Naive thymus-derived CD4-positive, alpha-beta T cell (primary cell): ENCODE measurements around the gene SLC48A1. TPM values are rescaled to one million over a fixed set of nuclear protein-coding genes. Genes with fewer than 3 reads are reported as not detected.

ENCODE experiments used
- ATAC-seq: fragments of 150-1000 bp; cut with Tn5 transposase; 2 replicates; pipeline ENCODE4 v1.10.0; 2021; ENCODE audit warnings: mild to moderate bottlenecking, moderate library complexity
- CTCF ChIA-PET: fragments of 350-600 bp; sonication (Branson Sonifier 250); formaldehyde crosslinking; loops from one replicate; lab custom pipeline; 2021; ENCODE audit warnings: antibody characterized with exemption; lab: Charles Lee
- POLR2A ChIA-PET: fragments of 350-600 bp; sonication (Branson Sonifier 250); formaldehyde crosslinking; loops from one replicate; lab custom pipeline; 2021; ENCODE audit warnings: antibody characterized with exemption, inconsistent platforms; lab: Charles Lee
- DNase-seq, 9 donors: peaks; one replicate each; pipeline versions ENCODE4 v3.0.0 to v3.0.0-alpha.2; 2020 to 2022; ENCODE audit warnings: mixed read lengths in 1 of 9
- H3K27ac ChIP-seq: one replicate; pipeline ENCODE4 v1.7.0; 2013; ENCODE audit warnings: mild to moderate bottlenecking, low read depth, low read length, moderate library complexity
- H3K27me3 ChIP-seq, 2 donors: one replicate each; pipeline ENCODE4 v1.7.0; 2013; ENCODE audit warnings: low read length in 2 of 2, mild to moderate bottlenecking in 2 of 2, moderate library complexity in 2 of 2; ENCODE audit not compliant: control insufficient read depth in 2 of 2, insufficient read depth in 2 of 2
- H3K36me3 ChIP-seq, 3 experiments: 1 replicate in 2 of 3; 2 replicates in 1 of 3; pipeline ENCODE4 v1.7.0; 2013; ENCODE audit warnings: low read length in 3 of 3, mild to moderate bottlenecking in 3 of 3, moderate library complexity in 1 of 3; ENCODE audit not compliant: insufficient read depth in 3 of 3, control insufficient read depth in 2 of 3
- H3K4me1 ChIP-seq, 2 donors: one replicate each; pipeline ENCODE4 v1.7.0; 2013; ENCODE audit warnings: low read length in 2 of 2, mild to moderate bottlenecking in 2 of 2, moderate library complexity in 1 of 2; ENCODE audit not compliant: control insufficient read depth in 2 of 2, insufficient read depth in 2 of 2
- H3K4me3 ChIP-seq: 2 replicates; pipeline ENCODE4 v1.7.0; 2013; ENCODE audit warnings: mild to moderate bottlenecking, low read length
- H3K9me3 ChIP-seq, 3 experiments: 1 replicate in 2 of 3; 2 replicates in 1 of 3; pipeline ENCODE4 v1.7.0; 2013; ENCODE audit warnings: low read length in 3 of 3; ENCODE audit not compliant: control insufficient read depth in 2 of 3
- H3K27ac Mint-ChIP-seq, 9 donors: one replicate each; pipeline ENCODE4 v1.8.0; 2020 to 2022; ENCODE audit warnings: mixed read lengths in 9 of 9, mild to moderate bottlenecking in 8 of 9, moderate library complexity in 5 of 9, inconsistent platforms in 2 of 9
- H3K27me3 Mint-ChIP-seq, 5 donors: one replicate each; pipeline ENCODE4 v1.8.0; 2021 to 2022; ENCODE audit warnings: mixed read lengths in 5 of 5, mild to moderate bottlenecking in 1 of 5
- H3K36me3 Mint-ChIP-seq, 5 donors: one replicate each; pipeline ENCODE4 v1.8.0; 2020 to 2022; ENCODE audit warnings: mixed read lengths in 5 of 5, mild to moderate bottlenecking in 3 of 5, inconsistent platforms in 1 of 5
- H3K4me1 Mint-ChIP-seq, 7 donors: one replicate each; pipeline ENCODE4 v1.8.0; 2020 to 2022; ENCODE audit warnings: mixed read lengths in 7 of 7, mild to moderate bottlenecking in 3 of 7, inconsistent platforms in 1 of 7
- H3K4me3 Mint-ChIP-seq, 10 donors: one replicate each; pipeline ENCODE4 v1.8.0; 2020 to 2022; ENCODE audit warnings: mild to moderate bottlenecking in 10 of 10, mixed read lengths in 10 of 10, moderate library complexity in 6 of 10, inconsistent platforms in 2 of 10
- H3K9me3 Mint-ChIP-seq, 11 donors: one replicate each; pipeline ENCODE4 v1.8.0; 2020 to 2022; ENCODE audit warnings: mixed read lengths in 11 of 11, mild to moderate bottlenecking in 4 of 11, inconsistent platforms in 1 of 11, moderate library complexity in 1 of 11
- intact Hi-C, 2 donors: fragments of 100-400 bp; cut with micrococcal nuclease; formaldehyde crosslinking; loops; one replicate each; pipeline ENCODE4 v1.15.1; 2023
- polyA plus RNA-seq, 2 donors: library from polyadenylated mRNA; unstranded; fragments of 300-500 nt; fragmentation: Illumina TruSeq; gene quantifications; one replicate each; pipeline ENCODE4 v1.2.3, GENCODE V29; 2021
- total RNA-seq, 6 experiments: library from RNA in 5 of 6; stranded (reverse) in 5 of 6; gene quantifications; 1 replicate in 5 of 6; 2 replicates in 1 of 6; pipeline ENCODE4 v1.2.3 and lab custom pipeline; 2021 to 2026

SLC48A1 gene
- total and polyA plus RNA-seq, 7 experiments from 2014 or later = 6.7 to 15.6 (median 12.5) TPM

- no peak overlapping the region for H3K4me3 Mint-ChIP-seq
- ATAC-seq (peak; percentile 81), DNase-seq (peak; percentile 40 to 73 (median 57))
- H3K9me3 Mint-ChIP-seq = no peaks in the 10 kb centered on the region
- peaks cover 0 to 13% (median 0%) of the 10 kb centered on the region in 5 donors for H3K27me3 Mint-ChIP-seq
- intact Hi-C loops = loop anchor here (1.0 to 5.0 kb wide), 5 partner anchors 23 to 115 kb away; no protein-coding TSS in a partner anchor
- H3K36me3 Mint-ChIP-seq = no peaks in the 10 kb centered on the region
- H3K27ac Mint-ChIP-seq = no peak overlapping the region
- Histone ChIP-seq H3K27me3 (no peaks in the 10 kb centered on the region), H3K36me3 (no peaks in the 10 kb centered on the region), H3K4me3 (no peak overlapping the region), H3K9me3 (no peaks in the 10 kb centered on the region), H3K4me1 (peaks cover 3 to 10% of the 10 kb centered on the region in 2 donors), H3K27ac (no peak overlapping the region)
- peaks cover 0 to 16% (median 5%) of the 10 kb centered on the region in 7 donors for H3K4me1 Mint-ChIP-seq
- ChIA-PET CTCF (interaction anchor here (0.7 to 18.2 kb wide), 19 partner anchors 10 to 378 kb away, joined by 3 to 346 read pairs (median 4); partner anchors contain the start of gene RAPGEF3), POLR2A (interaction anchor here (0.6 to 2.4 kb wide), 7 partner anchors 9 to 70 kb away, joined by 3 to 11 read pairs (median 5); partner anchors contain the start of gene RAPGEF3)
Observed at GRCh38 chr12:47767216-47767724, 5.8 kb upstream of the SLC48A1 start.

GRCh38 chr12:47768323-47768811 is 4.7 kb upstream of the SLC48A1 start:
- H3K27me3 Mint-ChIP-seq = peaks cover 0 to 17% (median 0%) of the 10 kb centered on the region in 5 donors
- Histone ChIP-seq H3K9me3 (no peaks in the 10 kb centered on the region), H3K36me3 (no peaks in the 10 kb centered on the region), H3K4me1 (peaks cover 3 to 10% of the 10 kb centered on the region in 2 donors), H3K27me3 (no peaks in the 10 kb centered on the region), H3K27ac (no peak overlapping the region), H3K4me3 (no peak overlapping the region)
- ATAC-seq (no peak), DNase-seq (no peak)
- intact Hi-C loops = loop anchor here in 1 of 2 donors (5.0 kb wide), 1 partner anchor 116 kb away; no protein-coding TSS in a partner anchor
- ChIA-PET CTCF (interaction anchor here (0.9 to 18.2 kb wide), 9 partner anchors 10 to 71 kb away, joined by 3 to 346 read pairs (median 5); no protein-coding TSS in a partner anchor), POLR2A (interaction anchor here (1.1 to 2.4 kb wide), 2 partner anchors 10 to 26 kb away, joined by 4 to 10 read pairs; partner anchors contain the start of gene RAPGEF3)
- H3K9me3 Mint-ChIP-seq = peaks cover 0 to 2% (median 0%) of the 10 kb centered on the region in 11 donors
- H3K4me3 Mint-ChIP-seq = no peak overlapping the region
- no peaks in the 10 kb centered on the region for H3K36me3 Mint-ChIP-seq
- H3K4me1 Mint-ChIP-seq = peaks cover 0 to 20% (median 8%) of the 10 kb centered on the region in 7 donors
- no peak overlapping the region for H3K27ac Mint-ChIP-seq

- Mint-ChIP-seq H3K27me3 (peaks cover 0 to 17% (median 0%) of the 10 kb centered on the region in 5 donors), H3K36me3 (no peaks in the 10 kb centered on the region), H3K27ac (no peak overlapping the region), H3K4me1 (peaks cover 0 to 26% (median 17%) of the 10 kb centered on the region in 7 donors), H3K4me3 (no peak overlapping the region), H3K9me3 (peaks cover 0 to 2% (median 0%) of the 10 kb centered on the region in 11 donors)
- Histone ChIP-seq H3K4me3 (no peak overlapping the region), H3K4me1 (peaks cover 11 to 17% of the 10 kb centered on the region in 2 donors), H3K36me3 (no peaks in the 10 kb centered on the region), H3K27ac (no peak overlapping the region), H3K27me3 (no peaks in the 10 kb centered on the region), H3K9me3 (no peaks in the 10 kb centered on the region)
- CTCF ChIA-PET = interaction anchor here (0.9 to 18.2 kb wide), 7 partner anchors 9 to 69 kb away, joined by 3 to 346 read pairs (median 4); no protein-coding TSS in a partner anchor
- intact Hi-C loops = loop anchor here (5.0 kb wide), 2 partner anchors 117 to 737 kb away; no protein-coding TSS in a partner anchor
- DNase-seq (no peak), ATAC-seq (no peak)
- POLR2A ChIA-PET = interaction anchor here (0.6 to 1.6 kb wide), 8 partner anchors 7 to 91 kb away, joined by 3 to 4 read pairs (median 3); partner anchors contain the start of gene ENDOU
Observed at GRCh38 chr12:47769234-47770085, 3.6 kb upstream of the SLC48A1 start.

DNA sequence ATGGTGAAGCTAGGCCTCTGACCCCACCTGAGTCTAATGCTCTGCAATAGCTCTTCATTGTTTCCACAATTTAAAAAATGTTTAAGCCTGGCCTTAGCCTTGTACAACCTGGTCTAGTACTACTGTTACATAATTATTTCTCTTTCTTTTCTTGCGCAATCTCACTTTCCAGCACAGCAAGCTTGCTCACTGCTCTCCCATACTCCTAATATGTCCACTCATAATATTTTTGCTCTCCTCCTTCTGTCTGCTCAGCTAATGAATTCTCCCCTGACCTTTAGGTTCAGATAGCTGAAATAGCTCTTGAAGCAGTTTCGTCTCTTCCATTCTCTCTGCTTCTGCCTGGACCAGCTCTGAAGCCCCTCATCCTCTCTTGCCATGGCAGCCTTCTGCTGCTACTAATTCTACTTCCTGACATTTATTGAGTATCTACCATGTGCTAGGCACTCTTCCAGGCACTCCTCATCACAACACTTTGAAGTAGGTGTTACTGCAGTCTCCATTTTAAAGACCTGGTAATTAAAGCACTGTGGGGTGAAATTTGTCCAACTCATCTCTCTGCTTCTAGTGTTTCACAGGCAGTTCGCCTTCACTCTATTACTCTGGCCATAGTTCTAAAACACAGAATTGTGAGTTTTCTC is 2.8 kb upstream of the SLC48A1 start:
- Histone ChIP-seq H3K27me3 (no peaks in the 10 kb centered on the region), H3K36me3 (no peaks in the 10 kb centered on the region), H3K4me1 (peaks cover 11 to 17% of the 10 kb centered on the region in 2 donors), H3K4me3 (no peak overlapping the region), H3K27ac (no peak overlapping the region), H3K9me3 (no peaks in the 10 kb centered on the region)
- H3K27me3 Mint-ChIP-seq = peaks cover 0 to 17% (median 0%) of the 10 kb centered on the region in 5 donors
- H3K27ac Mint-ChIP-seq = no peak overlapping the region
- no peaks in the 10 kb centered on the region for H3K36me3 Mint-ChIP-seq
- no peak overlapping the region for H3K4me3 Mint-ChIP-seq
- H3K9me3 Mint-ChIP-seq = peaks cover 0 to 2% (median 0%) of the 10 kb centered on the region in 11 donors
- DNase-seq = no peak
- ATAC-seq = no peak
- CTCF ChIA-PET = interaction anchor here (0.5 to 18.2 kb wide), 4 partner anchors 28 to 189 kb away, joined by 3 to 346 read pairs (median 40); no protein-coding TSS in a partner anchor
- H3K4me1 Mint-ChIP-seq = peaks cover 0 to 30% (median 24%) of the 10 kb centered on the region in 7 donors
- POLR2A ChIA-PET = interaction anchor here (0.6 to 1.6 kb wide), 6 partner anchors 8 to 91 kb away, joined by 3 to 4 read pairs (median 3); partner anchors contain the start of gene ENDOU
- intact Hi-C loops = loop anchor here in 1 of 2 donors (5.0 kb wide), 1 partner anchor 738 kb away; no protein-coding TSS in a partner anchor

- H3K9me3 Mint-ChIP-seq = peaks cover 0 to 2% (median 0%) of the 10 kb centered on the region in 11 donors
- H3K4me1 ChIP-seq = peaks cover 11 to 15% of the 10 kb centered on the region in 2 donors
- H3K27ac Mint-ChIP-seq = peak overlapping the region in 1 of 9 donors; percentile 33
- DNase-seq = no peak
- intact Hi-C loops = loop anchor here in 1 of 2 donors (5.0 kb wide), 1 partner anchor 739 kb away; no protein-coding TSS in a partner anchor
- H3K4me3 ChIP-seq = no peak overlapping the region
- no peaks in the 10 kb centered on the region for H3K36me3 Mint-ChIP-seq
- H3K27me3 ChIP-seq = no peaks in the 10 kb centered on the region
- H3K27ac ChIP-seq = no peak overlapping the region
- CTCF ChIA-PET = interaction anchor here (0.7 to 18.2 kb wide), 6 partner anchors 9 to 76 kb away, joined by 3 to 346 read pairs (median 40); no protein-coding TSS in a partner anchor
- peak overlapping the region in 2 of 10 donors; percentile 29 to 65 for H3K4me3 Mint-ChIP-seq
- no peak for ATAC-seq
- POLR2A ChIA-PET = interaction anchor here (1.6 kb wide), 1 partner anchor 9 kb away, joined by 3 read pairs; no protein-coding TSS in a partner anchor
- no peaks in the 10 kb centered on the region for H3K36me3 ChIP-seq
- peaks cover 0 to 14% (median 0%) of the 10 kb centered on the region in 5 donors for H3K27me3 Mint-ChIP-seq
- no peaks in the 10 kb centered on the region for H3K9me3 ChIP-seq
- peaks cover 0 to 36% (median 25%) of the 10 kb centered on the region in 7 donors for H3K4me1 Mint-ChIP-seq
Observed at GRCh38 chr12:47771304-47771703, 1.7 kb upstream of the SLC48A1 start.
